H1 (cell line): ENCODE results near the gene KANSL1L.

Experiments
- CTCF ChIP-seq, 3 experiments: IDR thresholded peaks; 1 replicate in 2 of 3; 2 replicates in 1 of 3; pipeline versions ENCODE4 v1.5.1 to v1.6.1; 2011; ENCODE audit warnings: low read length in 3 of 3, mild to moderate bottlenecking in 3 of 3, inconsistent platforms in 2 of 3, low read depth in 1 of 3, moderate library complexity in 1 of 3; ENCODE audit not compliant: insufficient read depth in 1 of 3; ENCODE audit errors: control extremely low read depth in 1 of 3
- POLR2A ChIP-seq, 2 experiments: IDR thresholded peaks; 1 replicate in 1 of 2; 2 replicates in 1 of 2; pipeline ENCODE4 v1.6.1; 2011; ENCODE audit warnings: low read depth in 2 of 2, low read length in 2 of 2, mild to moderate bottlenecking in 2 of 2; ENCODE audit errors: control extremely low read depth in 1 of 2
- SIRT6 ChIP-seq: IDR thresholded peaks from one replicate; pipeline ENCODE4 v1.7.1; 2012; ENCODE audit warnings: low read length, inconsistent platforms

- TF ChIP-seq CTCF (IDR thresholded peaks at IDR 0.05; ENCODE audit: control extremely low read depth in 1 of 3, insufficient read depth in 1 of 3, low read depth in 1 of 3, low read length in 3 of 3) (no peak), POLR2A (IDR thresholded peaks at IDR 0.05; ENCODE audit: control extremely low read depth in 1 of 2, low read depth in 2 of 2, low read length in 2 of 2) (no peak), SIRT6 (no peak)
Observed at GRCh38 chr2:210113614-210114235, 57.5 kb downstream of the KANSL1L start.
